GM12801 (cell line): ENCODE data around the gene BPIFB3.

Experiments
- CTCF ChIP-seq: IDR thresholded peaks from one replicate; pipeline ENCODE4 v1.5.1; 2011; ENCODE audit warnings: control low read depth; ENCODE audit not compliant: insufficient read length; ENCODE audit errors: extremely low read depth

Gene BPIFB3

GRCh38 chr20:33104336-33104735 is 50.6 kb downstream of the BPIFB3 start:
- TF ChIP-seq CTCF = no peak

DNA sequence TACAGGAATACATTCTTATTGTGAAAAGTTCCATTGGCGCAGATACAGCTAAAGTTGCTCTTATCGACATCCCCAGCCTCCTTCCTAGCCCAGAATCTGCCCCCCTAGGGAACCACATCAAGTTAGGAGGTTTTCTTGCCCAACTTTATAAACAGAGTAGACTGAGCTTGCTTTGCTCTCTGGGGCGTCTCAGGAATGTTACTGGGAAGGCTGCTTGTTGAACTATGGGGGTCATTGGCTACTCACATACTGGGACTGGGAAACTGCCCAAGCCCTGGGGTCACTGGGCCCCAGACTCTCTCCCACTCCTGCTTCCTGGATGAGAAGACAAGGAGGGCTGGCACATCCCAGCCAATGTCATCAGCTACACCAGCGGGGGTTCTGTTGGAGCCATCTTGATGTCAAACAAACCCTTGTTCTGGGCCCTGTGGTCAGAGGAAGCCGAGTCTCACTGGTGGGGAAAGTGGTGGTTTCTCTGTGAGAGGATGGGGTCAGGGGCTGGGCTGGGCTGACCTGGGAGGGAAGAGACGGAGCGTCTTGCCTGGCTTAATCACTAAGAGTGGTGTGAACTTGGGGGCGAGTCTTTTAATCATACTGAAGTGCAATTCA is 51.7 kb downstream of the BPIFB3 start:
- TF ChIP-seq CTCF = no peak

DNA sequence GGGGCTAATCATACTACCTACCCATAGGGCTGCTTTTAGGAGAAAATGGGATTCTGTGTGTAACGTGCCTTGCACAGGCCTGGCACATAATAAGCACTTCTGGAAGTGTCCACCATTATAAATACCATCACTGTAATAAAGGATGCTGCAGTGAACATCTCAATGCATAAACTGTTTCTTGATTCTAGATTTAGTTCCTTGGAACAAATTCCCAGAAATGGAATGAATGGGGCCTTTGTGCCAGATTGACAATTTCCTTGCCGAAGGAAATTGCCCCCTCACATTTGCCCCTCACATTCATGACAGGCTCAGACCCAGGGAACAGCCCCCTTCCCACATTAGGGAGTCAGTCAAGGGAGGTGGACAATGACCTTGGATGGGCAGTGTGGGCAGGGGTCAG is 55.0 kb downstream of the BPIFB3 start:
- no peak for TF ChIP-seq CTCF

DNA sequence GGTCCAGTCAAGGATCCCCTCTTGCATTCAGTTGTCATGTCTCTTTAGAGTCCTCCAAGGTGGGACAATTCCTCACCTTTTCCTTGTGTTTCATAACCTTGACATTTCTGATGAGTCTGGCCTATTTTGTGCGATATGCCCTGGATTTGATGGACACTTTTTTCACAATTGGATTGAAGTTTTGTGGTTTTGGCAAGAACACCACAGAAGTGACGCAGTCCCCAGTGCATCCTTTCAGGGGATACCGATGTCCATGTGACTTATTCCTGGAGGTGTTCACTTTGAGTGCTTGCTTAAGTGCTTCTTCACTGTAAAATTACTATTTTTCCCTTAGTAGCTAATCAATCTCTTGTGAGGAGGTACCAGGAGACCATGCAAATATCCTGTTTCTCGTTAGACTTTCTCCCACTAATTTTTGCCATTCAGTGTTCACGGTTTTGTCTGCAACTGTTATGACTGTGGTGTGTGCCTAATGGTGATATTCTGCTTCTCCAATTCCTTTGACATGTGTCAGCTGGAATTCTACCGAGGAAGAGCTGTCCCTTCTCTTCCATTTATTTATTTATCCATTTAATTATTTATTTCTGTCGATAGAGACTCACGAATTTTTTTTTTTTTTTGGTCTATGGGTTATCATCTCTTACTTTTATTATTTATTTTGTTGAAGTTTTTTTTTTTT is 56.6 kb downstream of the BPIFB3 start:
- TF ChIP-seq CTCF = no peak

GRCh38 chr20:33111306-33111705 is 57.6 kb downstream of the BPIFB3 start:
- no peak for TF ChIP-seq CTCF

- TF ChIP-seq CTCF = no peak
Measured at GRCh38 chr20:33112547-33113386, 59.1 kb downstream of the BPIFB3 start.

DNA sequence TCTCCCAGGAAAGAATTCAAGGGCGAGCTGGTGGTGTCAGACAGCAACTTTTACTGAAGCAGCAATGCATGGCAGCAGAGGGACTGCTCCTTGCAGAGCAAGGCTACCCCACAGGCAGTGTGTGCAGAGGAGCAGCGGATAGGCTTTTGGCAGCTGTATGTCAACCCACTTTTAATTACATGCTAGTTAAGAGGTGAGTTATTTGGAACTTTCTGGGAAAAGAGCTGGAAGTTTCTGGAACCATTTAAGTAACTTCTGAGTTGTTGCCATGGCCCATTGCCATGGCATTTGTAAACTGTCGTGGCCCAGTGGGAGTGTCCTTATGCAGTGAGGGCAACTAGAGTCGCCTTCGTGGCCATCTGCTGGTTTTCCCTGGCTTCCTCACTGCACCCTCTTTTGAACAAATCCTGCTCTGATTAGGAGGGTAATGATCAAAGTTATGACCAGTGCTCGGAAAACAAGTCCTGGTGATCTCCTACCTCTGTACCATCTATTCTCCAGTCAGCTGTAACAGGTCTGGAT is 59.7 kb downstream of the BPIFB3 start:
- TF ChIP-seq CTCF = no peak
